ENCODE results near the gene FAM193B.

FAM193B gene

DNA sequence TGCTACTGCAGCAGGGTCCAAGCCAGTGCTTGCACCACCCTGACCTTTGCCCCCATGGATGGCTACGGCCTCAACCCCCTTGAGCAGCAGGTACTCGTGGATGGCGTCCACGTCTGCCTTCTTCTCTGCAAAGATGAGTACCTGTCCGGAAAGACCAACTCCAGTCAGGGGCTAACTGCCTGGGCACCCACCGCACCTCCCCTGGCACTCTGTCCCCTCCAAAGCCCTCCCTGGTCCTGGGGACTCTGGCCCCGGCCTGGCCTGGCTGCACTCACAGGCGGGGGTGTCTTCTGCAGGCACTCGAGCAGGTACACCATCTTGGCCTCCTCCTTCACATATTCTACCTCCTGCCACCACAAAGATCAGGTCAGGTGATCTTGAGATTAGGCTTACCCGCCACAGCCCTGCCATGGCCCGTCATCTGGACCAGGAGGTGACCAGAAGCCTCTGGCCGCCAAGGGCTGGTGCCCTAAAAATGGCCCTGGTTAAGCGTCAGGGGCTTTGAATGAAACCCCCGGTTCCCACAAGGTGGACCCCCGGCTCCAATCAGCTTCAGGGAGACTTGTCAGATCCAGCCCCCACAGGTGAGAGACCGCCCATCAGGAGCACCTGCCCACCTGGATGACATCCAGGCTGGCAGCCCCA lies 41.5 kb downstream of the FAM193B start:
- DNase-seq: no peak

GRCh38 chr5:177511796-177512675 lies 42.3 kb downstream of the FAM193B start:
- DNase-seq: no peak

- DNase-seq: no peak
Observed at GRCh38 chr5:177511181-177511580, 43.2 kb downstream of the FAM193B start.

DNA sequence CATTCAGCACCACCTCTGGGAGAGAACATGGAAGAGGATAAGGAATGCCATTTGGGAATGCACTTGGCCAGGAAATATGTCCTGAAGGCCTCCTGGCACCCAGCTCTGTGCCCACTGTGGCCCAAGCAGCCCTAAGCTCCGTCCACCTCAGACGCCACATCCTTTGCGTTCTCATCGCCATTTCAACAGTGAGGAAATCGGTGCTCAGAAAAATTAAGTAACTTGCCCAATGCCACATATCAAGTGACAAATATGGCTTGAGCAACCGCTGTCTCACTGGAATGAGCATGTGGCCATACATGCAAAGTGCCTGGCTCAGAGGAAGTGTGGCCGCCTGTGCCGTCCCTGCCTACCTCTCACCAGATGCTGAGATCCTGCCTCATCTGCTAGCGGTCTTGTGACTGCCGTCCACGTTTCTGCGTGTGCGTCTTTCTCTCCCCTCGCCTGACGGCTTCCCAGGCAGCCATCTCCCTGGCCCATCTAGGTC lies 43.8 kb downstream of the FAM193B start:
- DNase-seq: no peak

GRCh38 chr5:177509991-177510566 lies 44.3 kb downstream of the FAM193B start:
- DNase-seq: no peak

DNA sequence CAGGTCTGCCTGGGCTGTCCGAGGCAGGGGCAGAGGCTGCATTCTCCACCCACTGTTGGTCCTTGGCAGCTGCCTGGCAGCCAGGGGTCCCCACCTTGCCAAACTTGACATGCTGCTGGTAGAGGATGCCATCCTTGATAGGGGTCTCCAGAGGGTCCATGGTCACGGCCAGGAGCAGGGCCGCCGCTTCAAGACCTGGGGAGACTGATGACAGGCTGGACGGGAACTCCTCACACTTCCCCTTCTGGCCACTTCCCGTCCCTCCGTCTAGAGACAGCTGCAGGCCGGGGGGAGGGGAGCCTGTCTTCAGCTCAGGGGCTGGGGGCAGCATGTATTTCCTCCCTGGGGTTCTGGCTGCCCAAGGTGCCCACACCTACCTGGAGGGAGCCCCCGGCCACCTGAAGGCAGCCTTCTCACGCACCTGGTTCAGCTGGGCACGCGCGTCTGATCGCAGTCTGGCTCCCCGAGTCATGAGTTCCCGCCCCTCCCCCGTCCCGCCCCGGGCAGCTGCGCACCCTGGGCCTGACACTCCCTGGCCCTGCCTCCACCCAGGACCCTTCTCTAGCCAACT lies 44.9 kb downstream of the FAM193B start, which contains the start of gene DOK3:
TSS of gene DOK3 (minus strand) at position 446 of the 571 bp plus-strand sequence. CDS start at position 160, 286 bp downstream.
- DNase-seq: no peak

DNA sequence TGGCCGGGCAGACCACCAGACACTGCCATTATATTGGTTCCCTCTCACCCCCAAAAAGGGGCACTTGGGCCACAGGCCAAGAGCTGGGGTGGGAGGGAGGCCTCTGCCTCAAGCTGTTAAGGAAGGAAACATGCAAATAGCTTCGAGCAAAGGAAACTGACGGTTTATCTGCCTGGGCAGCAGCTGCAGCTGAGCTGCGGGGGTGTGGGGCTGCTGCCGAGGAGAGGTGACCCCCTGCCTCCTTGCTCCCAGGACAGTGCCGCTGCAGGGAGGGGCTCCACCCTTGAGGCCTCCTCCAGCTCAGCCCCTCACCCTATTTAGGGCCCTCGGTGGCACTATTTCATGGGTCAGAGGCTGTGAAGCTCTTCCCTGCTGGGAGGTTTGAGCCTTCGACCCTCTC lies 45.5 kb downstream of the FAM193B start:
- no peak for DNase-seq

DNA sequence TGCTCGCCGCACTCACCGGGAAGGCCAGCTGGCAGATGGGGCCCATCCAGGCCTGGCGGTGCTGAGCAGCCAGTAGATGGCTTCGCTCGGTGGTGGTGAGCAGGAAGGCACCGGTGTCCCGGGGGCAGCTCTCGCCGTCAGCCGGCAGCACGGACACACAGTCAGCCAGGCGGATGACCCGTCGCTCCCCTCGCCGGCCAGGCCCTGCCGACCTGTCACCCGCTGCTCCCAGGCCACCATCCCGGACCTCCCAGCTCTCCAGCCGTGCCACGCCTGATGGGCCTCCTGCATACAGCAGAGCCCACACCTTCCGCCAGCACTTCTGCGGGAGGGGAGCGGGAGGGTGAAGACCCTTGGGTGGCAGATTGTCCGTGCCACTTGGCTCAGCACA lies 46.1 kb downstream of the FAM193B start:
- DNase-seq: no peak

- no peak for DNase-seq
Observed at GRCh38 chr5:177507596-177508220, 46.7 kb downstream of the FAM193B start.

- DNase-seq: no peak
Observed at GRCh38 chr5:177507165-177507564, 47.2 kb downstream of the FAM193B start.

DNA sequence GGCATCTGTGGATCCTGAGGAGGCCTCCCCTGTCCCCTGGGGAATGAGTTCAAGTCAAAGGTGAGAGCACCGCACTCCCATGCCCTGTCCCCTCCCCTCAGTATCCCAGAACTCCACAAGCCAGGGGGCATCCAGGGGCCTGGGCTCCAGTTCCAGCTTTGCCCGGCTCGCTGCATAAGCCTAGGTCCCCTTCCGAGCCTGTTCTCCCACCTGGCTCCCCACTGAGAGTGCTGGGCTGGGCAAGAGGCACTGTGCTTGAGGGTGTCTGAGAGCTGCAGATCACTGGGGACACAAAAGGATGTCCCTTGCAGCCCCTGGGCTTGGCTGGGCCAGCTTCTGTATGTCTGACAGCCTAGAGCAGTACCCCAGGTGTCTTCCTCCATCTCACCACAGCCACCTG lies 49.3 kb downstream of the FAM193B start:
- no peak for DNase-seq

- DNase-seq: no peak
Observed at GRCh38 chr5:177504086-177505056, 50.0 kb downstream of the FAM193B start.

GRCh38 chr5:177503351-177504085 lies 50.8 kb downstream of the FAM193B start:
- no peak for DNase-seq

DNA sequence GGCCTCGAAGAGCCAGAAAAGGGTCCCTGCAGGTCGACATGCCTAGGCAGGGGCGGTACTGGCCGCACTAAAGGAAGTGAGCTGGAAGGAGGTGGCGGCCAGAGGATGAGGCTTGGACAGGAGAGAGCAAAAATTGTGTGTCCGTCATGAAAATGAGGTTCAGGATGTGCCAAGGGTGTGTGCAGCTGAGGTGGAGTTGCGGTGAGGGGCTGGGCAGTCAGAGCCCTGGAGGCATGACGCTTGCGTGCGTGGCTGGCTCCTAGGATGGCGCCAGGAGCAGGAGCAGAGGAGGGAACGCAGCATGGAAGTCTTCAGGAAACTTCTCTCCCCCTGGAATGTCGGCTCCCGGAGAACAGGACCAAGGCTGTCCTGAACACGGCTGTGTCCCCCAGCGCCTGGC lies 51.5 kb downstream of the FAM193B start:
- DNase-seq: no peak

- no peak for DNase-seq
Observed at GRCh38 chr5:177501874-177502678, 52.3 kb downstream of the FAM193B start.

GRCh38 chr5:177500685-177501522 lies 53.5 kb downstream of the FAM193B start:
- no peak for DNase-seq

DNA sequence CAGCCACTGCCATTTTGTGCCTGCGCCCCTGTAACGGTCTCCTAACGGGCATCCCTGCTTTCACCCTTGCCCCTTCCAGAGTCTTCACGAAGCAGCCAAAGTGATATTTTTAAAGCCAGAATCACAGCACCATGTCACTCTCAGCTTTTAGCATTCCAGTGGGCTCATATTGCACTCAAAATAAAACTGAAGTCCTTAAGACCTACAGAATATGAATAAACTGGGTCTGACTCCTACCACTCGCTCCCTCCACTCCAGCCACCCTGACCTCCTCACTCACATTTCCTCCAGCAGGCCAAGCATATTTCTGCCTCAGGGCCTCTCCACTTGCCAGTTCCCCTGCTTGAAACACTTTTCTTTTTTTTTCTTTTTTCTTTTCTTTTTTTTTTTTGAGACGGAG lies 54.5 kb downstream of the FAM193B start:
- no peak for DNase-seq

DNA sequence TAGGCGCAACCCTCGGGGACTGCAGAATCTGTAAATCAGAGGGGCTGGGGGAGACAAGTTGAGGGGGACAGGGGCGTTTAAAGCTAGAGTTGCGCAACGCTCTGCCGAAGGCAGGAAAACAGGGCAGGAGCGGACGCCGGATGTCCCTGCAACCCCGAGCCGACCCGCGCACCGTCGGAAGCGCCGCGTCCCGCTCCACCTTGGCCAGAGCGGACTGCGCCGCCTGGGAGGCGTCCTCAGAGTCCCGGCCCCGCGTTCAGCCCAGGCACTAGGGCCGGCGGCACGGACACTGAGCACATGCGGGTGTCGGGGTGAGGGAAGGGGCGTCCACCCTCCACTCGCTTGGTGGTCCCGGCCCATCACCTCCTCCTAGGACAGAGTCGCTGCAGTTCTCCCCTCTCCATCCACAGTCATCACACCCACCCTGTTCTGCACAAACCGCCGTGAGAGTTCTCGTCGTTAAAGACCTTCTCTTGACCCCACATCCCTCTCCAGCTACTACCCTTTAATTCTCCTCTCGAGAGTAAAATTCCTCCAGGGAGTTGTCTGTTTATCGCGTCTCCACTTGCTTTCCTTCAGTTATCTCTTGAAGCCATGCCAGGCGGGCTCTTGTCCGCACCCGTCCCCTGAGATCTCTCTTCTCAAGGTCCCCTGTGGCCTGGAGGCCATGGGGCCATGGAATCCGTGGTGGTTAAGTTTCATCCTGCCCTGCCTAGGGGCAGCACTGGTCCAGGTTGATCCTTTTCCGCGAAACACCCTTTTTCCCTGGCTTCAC lies 56.2 kb downstream of the FAM193B start:
- no peak for DNase-seq

Data from NCI-H1436 treated with DMSO at 0.1 percent for 48 hours (cell line).